ENCODE measurements around the gene ANKS3.

ANKS3 gene

GRCh38 chr16:4679850-4680636 lies 54.0 kb downstream of the ANKS3 start:
- Histone ChIP-seq H3K4me1 (ENCODE audit: low read depth, poor library complexity, severe bottlenecking) (peaks cover 40% of the 10 kb centered on the region), H3K27ac (no peak overlapping the region), H3K79me2 (ENCODE audit: insufficient read depth, low read depth) (peaks cover 5% of the 10 kb centered on the region; the same call in 1 of the 2 replicates), H3K9ac (no peak overlapping the region), H2AFZ (ENCODE audit: low read depth) (no peak overlapping the region), H3K4me3 (IDR thresholded peaks at IDR 0.05; ENCODE audit: insufficient read depth, low read depth, low read length) (no peak overlapping the region), H3K27me3 (ENCODE audit: insufficient read depth, low read depth) (no peaks in the 10 kb centered on the region), H4K20me1 (ENCODE audit: insufficient read depth) (no peaks in the 10 kb centered on the region), H3K36me3 (ENCODE audit: insufficient read depth) (no peaks in the 10 kb centered on the region), H3K4me2 (no peak overlapping the region)
- no peak for TF ChIP-seq CTCF (conservative IDR thresholded peaks at IDR 0.05; ENCODE audit: low read depth, low read length)

- Histone ChIP-seq H3K4me2 (no peak overlapping the region), H3K27me3 (ENCODE audit: insufficient read depth, low read depth) (no peaks in the 10 kb centered on the region), H3K9ac (no peak overlapping the region), H3K4me3 (IDR thresholded peaks at IDR 0.05; ENCODE audit: insufficient read depth, low read depth, low read length) (no peak overlapping the region), H2AFZ (ENCODE audit: low read depth) (no peak overlapping the region), H4K20me1 (ENCODE audit: insufficient read depth) (no peaks in the 10 kb centered on the region), H3K79me2 (ENCODE audit: insufficient read depth, low read depth) (peaks cover 5% of the 10 kb centered on the region; the same call in 1 of the 2 replicates), H3K27ac (no peak overlapping the region), H3K4me1 (ENCODE audit: low read depth, poor library complexity, severe bottlenecking) (peaks cover 43% of the 10 kb centered on the region), H3K36me3 (ENCODE audit: insufficient read depth) (no peaks in the 10 kb centered on the region)
- TF ChIP-seq CTCF (conservative IDR thresholded peaks at IDR 0.05; ENCODE audit: low read depth, low read length), result no peak
Measured at GRCh38 chr16:4679156-4679849, 54.8 kb downstream of the ANKS3 start.

GRCh38 chr16:4678596-4678995 lies 55.5 kb downstream of the ANKS3 start:
- H4K20me1 ChIP-seq (ENCODE audit: insufficient read depth), result no peaks in the 10 kb centered on the region
- no peaks in the 10 kb centered on the region for H3K27me3 ChIP-seq (ENCODE audit: insufficient read depth, low read depth)
- no peak overlapping the region for H3K4me2 ChIP-seq
- no peak overlapping the region for H3K4me3 ChIP-seq (IDR thresholded peaks at IDR 0.05; ENCODE audit: insufficient read depth, low read depth, low read length)
- no peak overlapping the region for H2AFZ ChIP-seq (ENCODE audit: low read depth)
- no peak for TF ChIP-seq CTCF (conservative IDR thresholded peaks at IDR 0.05; ENCODE audit: low read depth, low read length)
- no peak overlapping the region; the same call in 1 of the 2 replicates for H3K27ac ChIP-seq
- H3K36me3 ChIP-seq (ENCODE audit: insufficient read depth), result no peaks in the 10 kb centered on the region
- no peak overlapping the region for H3K9ac ChIP-seq
- peaks cover 43% of the 10 kb centered on the region for H3K4me1 ChIP-seq (ENCODE audit: low read depth, poor library complexity, severe bottlenecking)
- peaks cover 5% of the 10 kb centered on the region; the same call in 1 of the 2 replicates for H3K79me2 ChIP-seq (ENCODE audit: insufficient read depth, low read depth)

GRCh38 chr16:4677994-4678393 lies 56.1 kb downstream of the ANKS3 start:
- no peak for TF ChIP-seq CTCF (conservative IDR thresholded peaks at IDR 0.05; ENCODE audit: low read depth, low read length)
- H3K79me2 ChIP-seq (ENCODE audit: insufficient read depth, low read depth), result peaks cover 5% of the 10 kb centered on the region; the same call in 1 of the 2 replicates
- no peak overlapping the region for H3K4me3 ChIP-seq (IDR thresholded peaks at IDR 0.05; ENCODE audit: insufficient read depth, low read depth, low read length)
- H3K27ac ChIP-seq, result no peak overlapping the region
- no peak overlapping the region for H3K4me2 ChIP-seq
- no peaks in the 10 kb centered on the region for H3K36me3 ChIP-seq (ENCODE audit: insufficient read depth)
- no peak overlapping the region for H2AFZ ChIP-seq (ENCODE audit: low read depth)
- no peak overlapping the region for H3K9ac ChIP-seq
- H3K4me1 ChIP-seq (ENCODE audit: low read depth, poor library complexity, severe bottlenecking), result peaks cover 43% of the 10 kb centered on the region
- H4K20me1 ChIP-seq (ENCODE audit: insufficient read depth), result no peaks in the 10 kb centered on the region
- H3K27me3 ChIP-seq (ENCODE audit: insufficient read depth, low read depth), result no peaks in the 10 kb centered on the region
